AG04450 (cell line): ENCODE measurements around the gene LEF1. TPM values are rescaled to one million over a fixed set of nuclear protein-coding genes. Genes with fewer than 3 reads are reported as not detected.

Experiments
- CTCF ChIA-PET: fragments of 300-600, 350-600 bp; formaldehyde crosslinking; extraction: SDS; loops from one replicate; lab custom pipeline; 2022; ENCODE audit warnings: antibody characterized with exemption, inconsistent platforms; lab: Charles Lee
- POLR2A ChIA-PET: fragments of 350-600 bp; formaldehyde crosslinking; extraction: SDS; loops from one replicate; lab custom pipeline; 2021; ENCODE audit warnings: antibody characterized with exemption, inconsistent platforms; lab: Yijun Ruan, JAX
- DNase-seq: peaks from one replicate; pipeline ENCODE4 v3.0.0-alpha.2; 2011; ENCODE audit warnings: low read depth, low spot score
- H3K27ac ChIP-seq: one replicate; pipeline ENCODE4 v1.5.1; 2012; ENCODE audit warnings: low read depth, low read length, control low read depth
- H3K27me3 ChIP-seq: one replicate; pipeline ENCODE4 v1.6.0; 2012; ENCODE audit warnings: low read length; ENCODE audit not compliant: control insufficient read depth, insufficient read depth
- H3K4me3 ChIP-seq: 2 replicates; pipeline ENCODE4 v1.5.1; 2011; ENCODE audit warnings: mild to moderate bottlenecking, low read depth, low read length, control low read depth
- H3K9me3 ChIP-seq: 2 replicates; pipeline ENCODE4 v1.5.1; 2012; ENCODE audit warnings: low read length; ENCODE audit not compliant: control insufficient read depth, insufficient read depth
- polyA plus RNA-seq: library from polyadenylated mRNA; depleted of rRNA; stranded (reverse); fragments of >200 nt; gene quantifications from 2 replicates; pipeline ENCODE4 v1.2.3, GENCODE V29; 2011
- TF ChIP-seq, protein P1 (sequence below): IDR thresholded peaks from 2 replicates; pipeline ENCODE4 v1.5.1; 2011; ENCODE audit warnings: low read depth, low read length, control low read depth, inconsistent platforms

The LEF1 gene
- polyA plus RNA-seq, 1 experiment: 1.2 TPM

- CTCF ChIA-PET: no interaction called here
- DNase-seq: no peak
- no peak overlapping the region for H3K27ac ChIP-seq
Measured at GRCh38 chr4:108140328-108140727, 28.4 kb downstream of the LEF1 start.

GRCh38 chr4:108139089-108139488 lies 29.6 kb downstream of the LEF1 start:
- Histone ChIP-seq H3K4me3 (no peak overlapping the region), H3K9me3 (no peaks in the 10 kb centered on the region), H3K27ac (no peak overlapping the region), H3K27me3 (no peaks in the 10 kb centered on the region)
- POLR2A ChIA-PET: interaction anchor here (0.6 kb wide), 1 partner anchor 81 kb away, joined by 4 read pairs; no protein-coding TSS in a partner anchor
- CTCF ChIA-PET: interaction anchor here (0.6 kb wide), 1 partner anchor 92 kb away, joined by 3 read pairs; no protein-coding TSS in a partner anchor
- TF ChIP-seq, protein P1, sequence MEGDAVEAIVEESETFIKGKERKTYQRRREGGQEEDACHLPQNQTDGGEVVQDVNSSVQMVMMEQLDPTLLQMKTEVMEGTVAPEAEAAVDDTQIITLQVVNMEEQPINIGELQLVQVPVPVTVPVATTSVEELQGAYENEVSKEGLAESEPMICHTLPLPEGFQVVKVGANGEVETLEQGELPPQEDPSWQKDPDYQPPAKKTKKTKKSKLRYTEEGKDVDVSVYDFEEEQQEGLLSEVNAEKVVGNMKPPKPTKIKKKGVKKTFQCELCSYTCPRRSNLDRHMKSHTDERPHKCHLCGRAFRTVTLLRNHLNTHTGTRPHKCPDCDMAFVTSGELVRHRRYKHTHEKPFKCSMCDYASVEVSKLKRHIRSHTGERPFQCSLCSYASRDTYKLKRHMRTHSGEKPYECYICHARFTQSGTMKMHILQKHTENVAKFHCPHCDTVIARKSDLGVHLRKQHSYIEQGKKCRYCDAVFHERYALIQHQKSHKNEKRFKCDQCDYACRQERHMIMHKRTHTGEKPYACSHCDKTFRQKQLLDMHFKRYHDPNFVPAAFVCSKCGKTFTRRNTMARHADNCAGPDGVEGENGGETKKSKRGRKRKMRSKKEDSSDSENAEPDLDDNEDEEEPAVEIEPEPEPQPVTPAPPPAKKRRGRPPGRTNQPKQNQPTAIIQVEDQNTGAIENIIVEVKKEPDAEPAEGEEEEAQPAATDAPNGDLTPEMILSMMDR: no peak
- no peak for DNase-seq

More at GRCh38 chr4:108140328-108140727, 28.4 kb downstream of the LEF1 start:
- Histone ChIP-seq H3K4me3 (no peak overlapping the region), H3K9me3 (no peaks in the 10 kb centered on the region), H3K27me3 (no peaks in the 10 kb centered on the region)
- POLR2A ChIA-PET: no interaction called here
- TF ChIP-seq, protein P1: no peak

GRCh38 chr4:108135549-108136209 lies 33.1 kb downstream of the LEF1 start:
- no peaks in the 10 kb centered on the region for H3K9me3 ChIP-seq
- POLR2A ChIA-PET: no interaction called here
- TF ChIP-seq, protein P1: no peak
- H3K27me3 ChIP-seq: no peaks in the 10 kb centered on the region
- CTCF ChIA-PET: no interaction called here
- no peak for DNase-seq
- no peak overlapping the region for H3K27ac ChIP-seq
- no peak overlapping the region for H3K4me3 ChIP-seq

DNA sequence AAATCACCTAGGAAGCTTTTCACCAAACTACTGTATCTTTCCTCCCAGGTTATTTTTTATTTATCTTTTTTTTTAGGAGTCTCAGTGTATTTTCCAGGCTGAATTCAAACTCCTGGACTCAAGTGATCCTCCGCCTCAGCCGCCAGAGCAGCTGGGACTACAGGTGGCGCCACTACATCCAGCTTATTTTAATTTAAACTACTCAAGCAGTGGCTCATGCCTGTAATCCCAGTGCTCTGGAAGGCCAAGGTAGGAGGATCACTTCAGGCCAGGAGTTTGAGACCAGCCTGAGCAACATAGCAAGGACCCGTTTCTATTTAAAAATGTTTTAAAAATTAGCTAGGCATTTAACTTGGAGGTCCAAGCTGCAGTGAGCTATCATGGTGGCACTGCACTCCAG lies 37.8 kb downstream of the LEF1 start:
- TF ChIP-seq, protein P1: no peak
- POLR2A ChIA-PET: no interaction called here
- no peak for DNase-seq
- CTCF ChIA-PET: interaction anchor here (0.7 to 1.9 kb wide), 3 partner anchors 362 to 446 kb away, joined by 3 to 5 read pairs (median 4); no protein-coding TSS in a partner anchor
- H3K27ac ChIP-seq: no peak overlapping the region
- no peaks in the 10 kb centered on the region for H3K27me3 ChIP-seq
- H3K4me3 ChIP-seq: no peak overlapping the region
- no peaks in the 10 kb centered on the region for H3K9me3 ChIP-seq

DNA sequence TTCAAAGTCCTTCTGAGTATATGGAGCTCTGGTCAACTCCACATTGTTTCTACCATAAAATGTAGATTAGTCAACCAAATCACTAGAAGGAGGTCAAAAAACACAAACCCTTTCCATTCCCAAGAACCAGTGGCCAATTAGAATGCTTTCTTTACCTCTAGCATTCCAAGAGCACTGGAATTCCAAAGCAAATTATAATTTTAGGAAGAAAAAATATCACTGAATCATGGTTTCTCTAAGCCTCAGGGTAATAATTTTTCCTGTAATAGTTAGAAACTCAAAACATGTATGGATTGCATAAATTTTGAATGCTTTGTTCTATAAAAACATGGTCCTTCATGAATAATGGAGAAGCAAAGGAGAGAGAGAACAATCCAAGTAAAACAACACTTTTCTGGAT lies 39.5 kb downstream of the LEF1 start:
- no peaks in the 10 kb centered on the region for H3K9me3 ChIP-seq
- no peak overlapping the region for H3K4me3 ChIP-seq
- ChIA-PET CTCF (interaction anchor here (0.6 kb wide), 1 partner anchor 123 kb away, joined by 3 read pairs; no protein-coding TSS in a partner anchor), POLR2A (no interaction called here)
- TF ChIP-seq, protein P1: no peak
- no peaks in the 10 kb centered on the region for H3K27me3 ChIP-seq
- no peak for DNase-seq
- H3K27ac ChIP-seq: no peak overlapping the region
